HL-60 (cell line): Measurements from ENCODE around the gene C1QTNF3.
"Not testable (repeated sequence)": the region's sequence is repeated elsewhere in the genome, so short reads cannot be mapped to it uniquely, and the experiment has no call there.

ENCODE experiments used
- DNase-seq, 2 experiments: peaks; one replicate each; pipeline ENCODE4 v3.0.0-alpha.2; 2010 to 2020; ENCODE audit warnings: low read depth in 1 of 2, low spot score in 1 of 2
- H3K27ac ChIP-seq: fragments of 250-450 bp; sonication (Bioruptor Pico); replicated peaks from 2 replicates; pipeline ENCODE4 v1.5.1; 2020; ENCODE audit warnings: mild to moderate bottlenecking, moderate library complexity
- H3K27me3 ChIP-seq: fragments of 250-450 bp; sonication (Bioruptor Pico); 2 replicates; pipeline ENCODE4 v1.5.1; 2021; ENCODE audit warnings: mild to moderate bottlenecking, moderate library complexity; ENCODE audit not compliant: insufficient read depth, poor library complexity, severe bottlenecking
- H3K4me3 ChIP-seq: replicated peaks from 2 replicates; pipeline ENCODE4 v1.5.1; 2011; ENCODE audit warnings: mild to moderate bottlenecking, control low read depth, low read length; ENCODE audit not compliant: insufficient read depth
- GABPA ChIP-seq: IDR thresholded peaks from 2 replicates; pipeline ENCODE4 v1.6.1; 2012; ENCODE audit warnings: low read depth
- POLR2AphosphoS5 ChIP-seq: IDR thresholded peaks from 2 replicates; pipeline ENCODE4 v1.6.1; 2012; ENCODE audit warnings: low read depth
- SPI1 ChIP-seq: IDR thresholded peaks from 2 replicates; pipeline ENCODE4 v1.6.1; 2012; ENCODE audit warnings: low read depth, mild to moderate bottlenecking, borderline replicate concordance
- TF ChIP-seq, protein P1 (sequence below): IDR thresholded peaks from one replicate; pipeline ENCODE4 v1.5.1; 2011; ENCODE audit warnings: low read length, control low read depth, inconsistent platforms; ENCODE audit not compliant: insufficient read depth
- TF ChIP-seq, protein P2 (sequence below): IDR thresholded peaks from 2 replicates; pipeline ENCODE4 v1.6.1; 2012; ENCODE audit warnings: low read depth; ENCODE audit not compliant: insufficient replicate concordance

C1QTNF3 gene

DNA sequence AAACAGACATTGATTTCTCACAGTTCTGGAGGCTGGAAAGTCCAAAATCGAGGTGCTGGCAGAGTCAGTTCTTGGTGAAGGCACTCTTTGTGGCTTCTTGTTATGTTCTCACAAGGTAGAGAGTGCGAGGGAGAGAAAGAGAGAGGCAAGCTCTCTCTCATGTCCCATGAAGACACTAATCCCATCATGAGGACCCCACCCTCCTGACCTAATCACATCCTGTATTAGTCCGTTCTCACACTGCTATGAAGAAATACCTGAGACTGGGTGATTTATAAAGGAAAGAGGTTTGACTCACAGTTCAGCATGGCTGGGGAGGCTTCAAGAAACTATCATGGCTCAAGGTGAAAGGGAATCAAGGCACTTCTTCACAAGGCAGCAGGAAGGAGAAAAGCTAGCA is 29.5 kb downstream of the C1QTNF3 start:
- H3K27ac ChIP-seq = no peak overlapping the region
- H3K4me3 ChIP-seq = no peak overlapping the region
- TF ChIP-seq SPI1 (no peak), POLR2AphosphoS5 (no peak), GABPA (no peak)
- TF ChIP-seq, protein P1, sequence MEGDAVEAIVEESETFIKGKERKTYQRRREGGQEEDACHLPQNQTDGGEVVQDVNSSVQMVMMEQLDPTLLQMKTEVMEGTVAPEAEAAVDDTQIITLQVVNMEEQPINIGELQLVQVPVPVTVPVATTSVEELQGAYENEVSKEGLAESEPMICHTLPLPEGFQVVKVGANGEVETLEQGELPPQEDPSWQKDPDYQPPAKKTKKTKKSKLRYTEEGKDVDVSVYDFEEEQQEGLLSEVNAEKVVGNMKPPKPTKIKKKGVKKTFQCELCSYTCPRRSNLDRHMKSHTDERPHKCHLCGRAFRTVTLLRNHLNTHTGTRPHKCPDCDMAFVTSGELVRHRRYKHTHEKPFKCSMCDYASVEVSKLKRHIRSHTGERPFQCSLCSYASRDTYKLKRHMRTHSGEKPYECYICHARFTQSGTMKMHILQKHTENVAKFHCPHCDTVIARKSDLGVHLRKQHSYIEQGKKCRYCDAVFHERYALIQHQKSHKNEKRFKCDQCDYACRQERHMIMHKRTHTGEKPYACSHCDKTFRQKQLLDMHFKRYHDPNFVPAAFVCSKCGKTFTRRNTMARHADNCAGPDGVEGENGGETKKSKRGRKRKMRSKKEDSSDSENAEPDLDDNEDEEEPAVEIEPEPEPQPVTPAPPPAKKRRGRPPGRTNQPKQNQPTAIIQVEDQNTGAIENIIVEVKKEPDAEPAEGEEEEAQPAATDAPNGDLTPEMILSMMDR = no peak
- TF ChIP-seq, protein P2, sequence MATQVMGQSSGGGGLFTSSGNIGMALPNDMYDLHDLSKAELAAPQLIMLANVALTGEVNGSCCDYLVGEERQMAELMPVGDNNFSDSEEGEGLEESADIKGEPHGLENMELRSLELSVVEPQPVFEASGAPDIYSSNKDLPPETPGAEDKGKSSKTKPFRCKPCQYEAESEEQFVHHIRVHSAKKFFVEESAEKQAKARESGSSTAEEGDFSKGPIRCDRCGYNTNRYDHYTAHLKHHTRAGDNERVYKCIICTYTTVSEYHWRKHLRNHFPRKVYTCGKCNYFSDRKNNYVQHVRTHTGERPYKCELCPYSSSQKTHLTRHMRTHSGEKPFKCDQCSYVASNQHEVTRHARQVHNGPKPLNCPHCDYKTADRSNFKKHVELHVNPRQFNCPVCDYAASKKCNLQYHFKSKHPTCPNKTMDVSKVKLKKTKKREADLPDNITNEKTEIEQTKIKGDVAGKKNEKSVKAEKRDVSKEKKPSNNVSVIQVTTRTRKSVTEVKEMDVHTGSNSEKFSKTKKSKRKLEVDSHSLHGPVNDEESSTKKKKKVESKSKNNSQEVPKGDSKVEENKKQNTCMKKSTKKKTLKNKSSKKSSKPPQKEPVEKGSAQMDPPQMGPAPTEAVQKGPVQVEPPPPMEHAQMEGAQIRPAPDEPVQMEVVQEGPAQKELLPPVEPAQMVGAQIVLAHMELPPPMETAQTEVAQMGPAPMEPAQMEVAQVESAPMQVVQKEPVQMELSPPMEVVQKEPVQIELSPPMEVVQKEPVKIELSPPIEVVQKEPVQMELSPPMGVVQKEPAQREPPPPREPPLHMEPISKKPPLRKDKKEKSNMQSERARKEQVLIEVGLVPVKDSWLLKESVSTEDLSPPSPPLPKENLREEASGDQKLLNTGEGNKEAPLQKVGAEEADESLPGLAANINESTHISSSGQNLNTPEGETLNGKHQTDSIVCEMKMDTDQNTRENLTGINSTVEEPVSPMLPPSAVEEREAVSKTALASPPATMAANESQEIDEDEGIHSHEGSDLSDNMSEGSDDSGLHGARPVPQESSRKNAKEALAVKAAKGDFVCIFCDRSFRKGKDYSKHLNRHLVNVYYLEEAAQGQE = no peak
- no peaks in the 10 kb centered on the region for H3K27me3 ChIP-seq
- DNase-seq = no peak

DNA sequence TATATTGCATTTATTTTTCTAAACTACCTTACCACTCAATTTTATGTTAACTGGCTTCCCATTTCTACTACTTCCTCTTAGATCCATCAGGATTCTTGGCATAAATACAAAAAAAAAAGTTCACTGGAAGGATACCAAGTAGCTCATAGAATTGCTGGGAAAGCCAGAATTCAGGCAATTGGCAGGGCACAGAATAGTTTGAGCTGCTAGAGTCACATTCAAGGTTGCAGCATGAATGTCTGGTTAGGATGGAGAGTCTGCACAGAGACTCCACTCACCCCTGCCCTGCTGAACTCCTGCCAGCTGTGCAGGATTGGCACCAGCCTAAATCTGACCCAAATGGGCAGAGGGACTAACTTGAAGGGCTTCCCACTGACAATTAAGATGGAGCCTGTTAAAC is 30.2 kb downstream of the C1QTNF3 start:
- DNase-seq = no peak
- TF ChIP-seq POLR2AphosphoS5 (no peak), SPI1 (no peak), GABPA (no peak)
- TF ChIP-seq, protein P1 = no peak
- TF ChIP-seq, protein P2 = no peak

DNA sequence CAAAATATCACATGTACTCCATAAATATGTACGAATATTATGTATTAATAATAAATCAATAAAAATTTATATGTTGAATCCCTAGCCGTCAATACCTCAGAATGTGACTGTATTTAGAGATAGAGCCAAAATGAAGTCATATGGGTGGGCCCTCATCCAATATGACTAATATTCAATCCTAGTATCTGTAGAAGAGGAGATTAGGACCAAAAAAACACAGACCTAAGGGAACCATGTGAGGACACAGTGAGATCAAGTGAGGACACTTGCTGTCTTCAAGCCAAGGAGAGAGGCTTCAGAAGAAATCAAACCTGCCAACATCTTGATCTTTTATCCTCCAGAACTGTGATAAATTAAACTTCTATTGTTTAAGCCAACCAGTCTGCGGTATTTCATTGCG is 31.5 kb downstream of the C1QTNF3 start:
- Histone ChIP-seq H3K27me3 (no peaks in the 10 kb centered on the region), H3K27ac (no peak overlapping the region), H3K4me3 (no peak overlapping the region)
- DNase-seq = no peak
- TF ChIP-seq, protein P2 = no peak
- TF ChIP-seq POLR2AphosphoS5 (no peak), GABPA (no peak), SPI1 (no peak)
- TF ChIP-seq, protein P1 = no peak

More for the DNA sequence above, 30.2 kb downstream of the C1QTNF3 start:
- H3K27ac ChIP-seq = no peak overlapping the region
- no peak overlapping the region for H3K4me3 ChIP-seq
- H3K27me3 ChIP-seq = no peaks in the 10 kb centered on the region

DNA sequence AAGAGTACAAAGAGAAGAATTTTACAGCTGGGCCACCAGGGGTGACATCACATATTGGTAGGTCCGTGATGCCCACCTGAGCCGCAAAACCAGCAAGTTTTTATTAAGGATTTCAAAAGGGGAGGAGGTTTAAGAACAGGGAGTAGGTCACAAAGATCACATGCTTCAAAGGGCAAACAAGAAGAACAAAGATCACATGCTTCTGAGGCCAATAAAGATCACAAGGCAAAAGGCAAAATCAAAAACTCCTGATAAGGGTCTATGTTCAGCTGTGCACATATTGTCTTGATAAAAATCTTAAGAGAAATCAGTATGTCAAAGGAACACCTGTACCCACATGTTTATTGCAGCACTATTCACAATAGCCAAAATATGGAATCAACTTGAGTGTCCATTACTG is 32.9 kb downstream of the C1QTNF3 start:
- not testable (repeated sequence) for DNase-seq, H3K27ac ChIP-seq, H3K4me3 ChIP-seq, H3K27me3 ChIP-seq
